ENCODE results near the gene TYW5.

The TYW5 gene

DNA sequence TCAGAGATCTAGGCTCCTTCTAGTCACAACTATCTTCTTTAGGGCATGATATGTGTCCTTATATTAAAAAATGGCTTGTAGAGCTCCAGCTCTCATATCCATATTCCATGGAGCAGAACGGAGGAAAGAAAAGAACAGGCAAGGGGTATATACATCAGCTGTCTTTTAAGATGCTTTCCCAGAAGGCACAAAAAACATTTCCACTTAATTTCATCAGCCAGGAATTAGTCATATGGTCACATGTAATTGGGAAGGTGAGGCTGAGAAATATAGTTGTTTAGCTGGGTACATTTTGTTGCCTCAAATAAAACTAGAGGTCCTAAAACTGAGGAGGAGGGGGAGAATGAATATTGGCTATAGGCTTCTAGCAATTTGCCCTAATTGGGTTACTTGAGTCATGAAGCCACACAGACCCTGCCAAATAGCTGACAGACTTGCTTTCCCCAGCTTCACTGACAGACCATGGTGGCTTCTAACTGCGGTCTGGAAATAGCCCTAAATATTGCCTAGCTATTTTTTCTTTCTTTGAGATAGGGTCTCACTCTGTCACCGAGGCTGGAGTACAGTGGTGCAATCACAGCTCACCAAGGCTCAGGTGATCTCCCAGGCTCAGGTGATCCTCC lies 20.1 kb upstream of the TYW5 start:
- no peak for DNase-seq (ENCODE audit: low spot score)

DNA sequence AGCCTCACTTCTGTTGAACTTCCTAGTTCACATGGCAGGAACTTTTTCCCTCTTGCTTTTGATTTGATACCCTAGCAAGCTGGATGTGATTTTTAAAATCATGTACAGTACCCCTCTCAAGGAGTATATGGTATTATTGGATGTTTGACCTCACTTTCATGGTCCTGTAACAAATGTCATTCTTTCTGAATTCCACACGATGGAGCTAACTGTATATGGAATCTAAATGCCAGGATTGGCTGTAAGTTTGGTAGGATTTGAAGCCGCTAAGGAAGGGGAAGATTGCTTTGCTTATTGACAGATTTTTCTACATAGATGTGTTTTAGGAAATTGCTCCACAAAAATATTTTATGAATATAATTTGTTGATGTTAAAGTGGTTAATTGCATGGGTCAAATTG lies 18.4 kb upstream of the TYW5 start:
- peak; percentile 21 for DNase-seq (ENCODE audit: low spot score)

DNA sequence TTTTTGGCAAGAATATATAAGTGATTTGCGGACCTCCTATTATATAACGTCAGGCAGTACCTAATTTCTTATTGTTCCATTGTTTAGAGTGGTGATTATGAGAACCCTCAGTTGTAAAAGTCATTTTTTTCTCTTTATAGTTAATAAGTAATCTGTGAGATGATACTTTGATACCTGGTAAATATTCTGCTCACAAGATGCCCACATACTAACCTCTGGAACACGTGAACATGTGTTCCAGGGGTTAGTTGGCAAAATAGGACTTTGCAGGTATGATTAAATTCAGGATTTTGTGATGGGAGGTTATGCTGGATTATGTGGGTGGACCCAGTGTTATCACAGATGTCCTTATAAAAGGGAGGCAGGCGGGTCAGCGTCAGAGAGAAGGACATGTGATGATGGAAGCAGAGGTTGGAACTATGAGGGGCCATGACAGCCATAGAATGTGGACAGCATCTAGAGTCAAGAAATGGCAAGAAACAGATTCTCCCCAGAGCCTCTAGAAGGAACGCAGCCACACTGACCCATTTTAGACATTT lies 16.9 kb upstream of the TYW5 start:
- no peak for DNase-seq (ENCODE audit: low spot score)

DNA sequence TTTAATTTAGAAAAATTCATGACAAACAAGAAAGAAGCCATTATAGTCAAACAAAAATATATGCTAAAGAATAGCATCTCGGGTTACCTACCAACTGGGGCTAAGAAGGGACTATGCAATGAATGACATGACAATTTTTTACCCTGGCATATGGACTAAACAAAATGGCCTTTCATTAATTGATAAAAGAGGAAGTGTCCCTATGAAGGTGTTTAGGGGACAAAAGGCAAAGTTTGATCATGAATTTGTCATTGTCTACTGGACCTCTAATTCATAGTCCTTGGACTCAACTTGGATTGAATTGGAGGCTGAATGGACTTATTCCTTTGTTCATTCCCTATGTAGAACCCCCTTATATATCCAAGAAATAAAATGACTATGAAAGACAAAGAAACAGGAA lies 12.8 kb upstream of the TYW5 start:
- no peak for DNase-seq (ENCODE audit: low spot score)

DNA sequence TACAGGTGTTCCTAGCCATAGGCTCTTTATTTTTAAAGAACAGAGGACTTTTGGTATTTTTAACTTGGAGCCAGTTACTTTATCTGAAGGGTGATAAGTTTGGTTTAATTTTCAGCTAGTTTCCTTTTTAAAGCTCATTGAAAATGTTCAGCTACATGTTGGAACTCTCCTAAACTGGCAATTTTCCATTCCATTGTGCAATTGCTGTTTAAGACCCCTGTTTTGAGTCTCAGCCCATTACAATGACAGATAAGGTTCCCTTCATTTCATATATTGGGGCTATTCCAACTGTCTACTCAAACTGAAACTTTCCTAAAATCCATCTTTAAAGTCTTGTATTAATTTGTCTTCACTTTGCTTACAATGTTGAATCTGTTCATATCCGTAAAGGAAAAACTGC lies 11.7 kb upstream of the TYW5 start:
- DNase-seq (ENCODE audit: low spot score) = no peak

DNA sequence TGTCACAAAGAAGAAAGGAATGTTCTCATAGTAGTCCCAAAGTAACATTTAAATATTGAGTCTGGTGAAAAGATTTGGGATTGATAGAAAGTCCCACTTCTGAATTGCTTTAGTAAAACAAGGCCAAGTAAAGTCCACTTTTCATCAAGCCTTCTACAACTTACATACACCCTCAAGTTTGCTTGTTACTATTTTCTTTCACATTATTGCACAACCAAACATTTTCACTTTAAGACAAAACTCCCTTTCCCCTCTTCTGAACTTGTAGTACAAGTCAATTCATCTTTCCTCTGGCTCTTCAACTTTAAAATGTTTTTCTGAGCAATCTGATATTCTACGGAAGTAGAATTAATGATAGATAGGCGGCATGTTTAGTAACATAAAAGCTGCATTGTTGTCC lies 11.1 kb upstream of the TYW5 start:
- DNase-seq (ENCODE audit: low spot score) = no peak

DNA sequence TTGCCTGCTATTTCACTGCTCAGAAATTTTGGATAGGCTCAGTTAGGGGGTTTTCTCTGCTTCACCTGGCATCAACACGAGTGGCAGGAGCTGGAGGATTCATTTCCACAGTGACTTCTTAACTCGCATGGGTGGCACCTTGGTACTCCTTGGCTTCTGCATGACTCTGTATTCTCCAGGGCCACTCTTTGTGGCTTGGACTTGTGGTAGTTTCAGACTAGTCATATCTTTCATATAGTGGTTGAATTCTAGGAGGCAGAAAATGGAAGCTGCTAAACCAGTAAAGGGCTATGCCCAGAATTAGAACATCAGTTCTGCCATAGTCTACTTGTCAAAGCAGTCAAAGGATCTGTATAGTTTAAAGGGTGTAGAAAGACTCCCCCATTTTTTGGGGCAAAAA lies 6.9 kb upstream of the TYW5 start:
- DNase-seq (ENCODE audit: low spot score) = no peak

DNA sequence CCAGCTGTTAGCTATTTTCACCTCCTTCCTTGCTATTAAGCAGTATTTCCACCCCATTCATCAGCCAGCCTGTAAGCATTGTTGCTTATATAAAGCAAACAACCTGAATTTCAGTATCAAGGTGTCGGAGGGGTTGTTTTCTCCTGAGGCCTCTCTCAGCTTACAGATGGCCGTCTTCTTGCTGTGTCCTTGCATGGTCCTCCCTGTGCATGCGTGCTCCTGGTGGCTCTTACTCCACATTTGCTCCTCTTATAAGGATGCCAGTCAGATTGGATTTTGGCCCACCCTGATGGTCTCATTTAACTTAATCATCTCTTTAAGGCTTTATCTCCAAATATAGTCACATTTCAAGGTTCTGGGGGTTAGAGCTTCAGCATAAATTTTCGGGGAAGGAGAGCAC lies 2.7 kb upstream of the TYW5 start:
- DNase-seq (ENCODE audit: low spot score) = no peak

DNA sequence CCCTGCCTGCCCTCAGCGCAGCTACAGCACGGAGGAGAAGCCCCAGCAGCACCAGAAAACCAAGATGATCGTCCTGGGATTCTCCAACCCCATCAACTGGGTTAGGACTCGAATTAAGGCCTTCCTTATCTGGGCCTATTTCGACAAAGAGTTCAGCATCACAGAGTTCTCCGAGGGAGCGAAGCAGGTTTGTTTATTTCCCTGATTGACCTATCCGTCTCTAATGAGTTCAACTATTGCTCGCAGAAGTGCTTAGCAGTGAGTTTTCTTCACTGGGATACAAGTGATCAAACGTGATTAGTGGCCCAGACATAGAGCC lies 730 bp upstream of the TYW5 start:
- DNase-seq (ENCODE audit: low spot score) = no peak

DNA sequence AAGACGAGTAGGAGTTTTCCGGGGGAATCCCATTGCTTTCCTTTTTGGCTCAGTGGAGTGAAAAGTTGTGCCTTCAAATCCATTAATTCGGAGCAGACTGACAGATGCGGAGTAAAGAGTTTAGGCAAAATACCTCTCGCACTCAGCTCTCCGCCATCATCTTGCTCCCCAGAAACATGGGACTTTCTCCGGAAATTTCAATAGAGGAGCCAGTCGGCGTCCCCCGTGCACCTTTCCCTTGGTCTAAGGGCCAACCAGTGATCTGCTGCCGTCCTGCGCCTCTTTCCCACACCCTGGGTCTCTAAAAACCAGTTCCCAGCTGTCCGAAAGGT lies 318 bp downstream of the TYW5 start:
- no peak for DNase-seq (ENCODE audit: low spot score)

DNA sequence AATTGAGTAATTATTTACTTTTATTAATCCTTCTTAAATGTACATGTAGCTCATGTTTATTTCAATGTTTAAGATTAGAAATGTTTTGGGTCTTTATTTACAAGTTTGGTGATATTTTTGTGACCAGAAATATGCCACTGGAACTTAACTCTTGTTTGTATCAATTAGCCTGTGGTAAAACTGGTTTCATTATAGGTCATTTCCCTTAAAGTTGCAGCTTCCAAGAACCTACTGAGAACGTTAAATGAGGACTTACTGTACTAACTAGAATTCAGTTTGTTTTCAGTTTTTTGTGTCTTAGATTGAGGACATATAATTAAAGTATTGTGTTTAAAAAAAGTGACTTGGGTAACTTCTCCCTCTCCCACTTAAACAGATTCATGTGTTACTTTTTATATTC lies 4.3 kb downstream of the TYW5 start:
- DNase-seq (ENCODE audit: low spot score) = no peak

DNA sequence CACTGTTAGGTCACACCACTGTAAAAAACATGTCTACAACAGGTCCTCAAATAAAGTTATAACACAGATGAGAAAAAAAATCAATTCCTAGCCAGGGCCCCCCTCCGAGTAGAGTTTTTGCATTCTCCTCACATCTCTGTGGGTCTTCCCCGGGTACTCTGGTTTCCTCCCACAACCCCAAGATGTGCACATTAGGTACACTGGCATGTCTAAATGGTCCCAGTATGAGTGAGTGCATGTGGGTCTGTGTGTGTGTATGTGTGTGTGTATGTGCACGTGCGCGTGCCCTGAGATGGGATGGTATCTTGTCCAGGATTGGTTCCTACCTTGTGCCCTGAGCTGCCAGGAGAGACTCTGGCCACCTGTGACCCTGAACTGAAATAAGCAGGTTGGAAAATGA lies 4.9 kb downstream of the TYW5 start:
- no peak for DNase-seq (ENCODE audit: low spot score)

DNA sequence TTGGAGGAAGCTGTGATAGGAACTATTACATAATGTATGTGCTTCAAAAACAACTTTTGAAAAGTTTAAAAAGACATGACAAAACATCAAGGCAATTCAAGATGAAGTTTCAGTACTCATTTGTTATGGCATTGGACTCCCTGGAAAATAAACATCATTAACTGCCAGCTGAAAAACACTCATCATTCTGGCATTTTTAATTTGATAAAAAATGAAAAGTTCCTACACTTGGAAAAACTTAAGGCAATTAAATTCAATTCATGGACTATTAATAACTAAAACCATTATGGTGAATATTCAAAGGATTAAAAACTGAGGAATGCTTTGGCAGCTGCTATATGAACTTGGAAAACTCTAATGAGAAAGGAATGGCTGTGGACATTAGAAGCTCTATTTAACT lies 8.5 kb downstream of the TYW5 start:
- no peak for DNase-seq (ENCODE audit: low spot score)

DNA sequence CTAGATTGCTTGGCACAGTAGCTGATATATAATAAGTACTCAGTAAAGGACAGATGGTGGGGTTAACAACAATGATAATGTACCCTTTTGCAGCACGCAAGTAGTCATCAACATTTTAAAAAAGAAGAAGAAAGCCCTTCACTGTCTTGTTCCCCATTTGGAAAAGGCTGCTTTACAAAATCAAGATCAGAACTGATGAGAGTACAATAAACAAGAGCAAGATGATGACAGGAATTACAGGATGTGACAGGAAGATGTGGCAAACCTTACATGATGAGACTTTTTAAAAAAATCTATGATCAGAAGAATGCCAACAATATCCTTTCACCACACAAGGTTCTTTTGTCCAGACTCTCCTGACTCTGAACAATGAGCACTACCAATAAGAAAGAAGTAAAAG lies 9.1 kb downstream of the TYW5 start:
- DNase-seq (ENCODE audit: low spot score) = no peak

DNA sequence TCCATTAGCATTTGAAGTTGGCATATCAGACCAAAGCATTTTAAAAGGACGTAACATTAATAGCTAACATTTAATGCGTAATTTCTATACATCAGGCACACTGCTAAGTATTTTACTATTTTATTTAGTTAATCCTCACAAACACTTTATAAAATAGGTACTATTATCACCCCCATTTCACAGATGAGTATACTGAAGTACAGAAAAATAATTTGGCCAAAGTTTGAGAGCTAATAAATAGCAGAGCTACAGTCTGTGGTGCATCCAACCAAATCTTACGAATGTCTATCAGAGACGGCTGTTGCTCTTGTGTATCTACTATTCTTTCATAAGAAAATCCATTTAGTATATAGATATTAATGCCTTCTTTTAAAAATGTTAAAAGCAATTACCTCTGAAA lies 11.9 kb downstream of the TYW5 start:
- DNase-seq (ENCODE audit: low spot score) = no peak

DNA sequence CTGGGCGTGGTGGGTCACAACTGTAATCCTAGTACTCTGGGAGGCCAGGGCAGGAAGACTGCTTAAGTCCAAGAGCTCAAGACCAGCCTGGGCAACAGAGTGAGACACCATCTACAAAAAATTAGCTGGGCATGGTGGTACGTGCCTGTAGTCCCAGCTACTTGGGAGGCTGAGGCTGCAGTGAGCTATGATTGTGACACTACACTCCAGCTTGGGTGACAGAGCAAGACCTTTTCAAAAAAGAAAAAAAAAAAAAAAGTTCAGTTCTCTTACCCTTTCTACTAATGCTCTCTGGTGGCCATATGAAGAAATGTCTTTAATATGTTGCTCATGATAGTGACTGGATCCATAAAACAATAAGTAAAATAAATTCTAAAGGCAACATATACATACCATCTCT lies 14.9 kb downstream of the TYW5 start:
- DNase-seq (ENCODE audit: low spot score) = peak; percentile 62

DNA sequence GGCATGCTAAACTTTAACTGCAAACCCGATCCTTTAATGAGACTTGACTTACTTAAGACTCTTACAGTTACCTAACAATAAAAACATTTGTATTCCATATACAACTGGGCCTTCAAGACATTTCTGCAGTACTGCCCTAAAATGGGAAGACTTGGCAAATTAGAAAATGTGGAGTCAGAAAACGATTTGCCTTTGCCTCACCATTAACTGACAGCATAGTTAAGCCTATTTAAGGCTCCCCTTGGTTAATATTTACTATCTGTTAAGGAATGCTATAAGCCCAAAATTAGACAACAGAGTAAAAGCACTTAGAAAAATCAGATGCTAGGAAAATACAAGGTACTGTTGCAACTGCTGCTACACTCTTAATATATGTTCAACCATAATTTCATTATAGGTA lies 18.7 kb downstream of the TYW5 start:
- no peak for DNase-seq (ENCODE audit: low spot score)

DNA sequence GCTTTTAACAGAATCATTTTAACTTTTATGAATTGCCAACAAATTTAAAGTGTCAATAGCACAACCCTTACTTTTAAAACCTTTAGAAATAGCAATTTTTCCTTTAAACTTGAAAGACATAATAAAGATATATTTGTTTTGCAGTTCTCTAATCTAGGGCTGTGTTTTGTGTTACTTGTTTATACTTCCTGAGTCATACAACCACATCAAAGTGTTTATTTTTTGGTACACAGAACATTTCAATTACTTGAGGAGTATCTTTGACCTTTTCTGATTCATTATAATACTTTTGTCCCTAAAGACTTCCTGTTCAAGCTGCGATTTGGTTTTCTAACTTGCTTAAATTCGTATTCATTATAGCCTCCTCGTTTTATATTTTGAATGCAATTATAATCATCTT lies 21.8 kb downstream of the TYW5 start:
- DNase-seq (ENCODE audit: low spot score) = no peak

DNA sequence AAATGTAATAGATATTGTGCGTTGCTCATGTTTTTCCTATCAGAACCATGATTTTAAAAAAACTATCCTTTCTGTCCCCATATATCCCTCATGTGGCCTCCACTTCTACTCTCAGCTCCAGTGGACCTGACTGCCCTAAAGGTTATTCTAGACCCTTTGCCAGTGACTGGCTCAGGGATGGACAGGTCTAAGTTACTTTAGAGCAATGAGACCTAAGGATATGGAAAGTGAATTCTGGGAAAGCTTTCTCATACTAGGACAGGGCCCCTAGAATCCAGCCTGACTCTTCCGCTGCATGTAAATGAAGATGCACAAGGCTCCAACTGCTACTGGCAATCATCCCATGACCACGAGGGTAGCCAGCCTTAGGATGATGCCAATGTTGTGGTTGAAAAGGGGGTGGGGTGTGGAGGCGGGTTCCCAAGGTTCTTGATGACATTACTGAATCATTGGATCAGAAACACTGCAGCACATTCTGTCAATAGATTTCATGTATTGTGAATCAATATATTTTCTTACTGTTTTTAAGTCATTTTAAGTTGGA lies 22.9 kb downstream of the TYW5 start:
- DNase-seq (ENCODE audit: low spot score) = no peak

DNA sequence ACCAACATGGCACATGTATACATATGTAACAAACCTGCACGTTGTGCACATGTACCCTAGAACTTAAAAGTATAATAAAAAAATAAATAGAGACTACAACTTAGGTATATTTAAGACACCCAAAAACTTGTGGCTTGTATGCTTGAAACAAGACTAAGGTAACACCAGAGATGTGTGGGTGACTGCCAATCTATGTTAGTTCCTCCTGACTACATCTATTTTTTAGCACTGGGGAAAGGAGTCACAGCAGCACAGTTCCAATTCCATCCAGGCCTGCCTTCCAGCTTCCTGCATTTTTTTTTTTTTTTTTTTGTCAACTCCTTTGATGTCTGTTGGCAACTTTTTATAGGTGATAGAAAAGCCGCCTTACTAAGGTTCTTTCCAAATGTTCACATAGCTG lies 26.0 kb downstream of the TYW5 start:
- no peak for DNase-seq (ENCODE audit: low spot score)

DNA sequence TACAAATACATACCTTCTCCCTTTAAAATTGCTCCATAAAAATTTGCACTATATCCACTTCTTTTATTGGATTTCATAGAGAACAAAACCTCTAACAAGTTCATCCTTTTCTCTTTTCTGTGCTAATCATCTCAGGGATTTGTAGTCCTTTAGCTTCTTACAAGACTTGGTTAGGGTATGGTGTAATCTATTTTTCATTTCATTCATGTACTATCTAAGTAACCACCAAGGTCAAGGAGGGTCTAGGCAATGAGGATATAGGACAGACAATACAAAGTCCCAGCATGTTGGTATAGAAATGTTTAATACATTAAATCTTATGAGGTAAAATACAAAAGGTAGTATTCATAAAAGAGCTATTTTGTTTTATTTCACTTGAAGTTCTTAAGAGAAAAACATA lies 26.7 kb downstream of the TYW5 start:
- no peak for DNase-seq (ENCODE audit: low spot score)

DNA sequence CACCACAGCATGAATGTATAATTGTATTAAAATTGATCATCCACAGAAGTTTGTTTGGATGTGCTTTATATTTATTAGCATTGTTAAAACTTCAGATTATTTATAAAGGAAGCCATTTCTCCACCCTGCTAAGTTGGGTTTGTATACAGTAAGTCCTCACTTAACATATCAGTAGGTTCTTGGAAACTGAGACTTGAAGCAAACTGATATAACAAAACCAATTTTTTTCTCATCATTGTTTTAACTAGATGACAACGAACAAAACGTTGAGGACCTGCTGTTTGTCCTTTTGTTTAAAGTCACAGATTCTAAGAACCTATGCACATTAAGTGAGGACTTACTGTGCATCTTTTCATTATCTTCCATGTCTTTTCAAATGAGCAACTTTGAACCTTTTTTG lies 27.1 kb downstream of the TYW5 start:
- no peak for DNase-seq (ENCODE audit: low spot score)

DNA sequence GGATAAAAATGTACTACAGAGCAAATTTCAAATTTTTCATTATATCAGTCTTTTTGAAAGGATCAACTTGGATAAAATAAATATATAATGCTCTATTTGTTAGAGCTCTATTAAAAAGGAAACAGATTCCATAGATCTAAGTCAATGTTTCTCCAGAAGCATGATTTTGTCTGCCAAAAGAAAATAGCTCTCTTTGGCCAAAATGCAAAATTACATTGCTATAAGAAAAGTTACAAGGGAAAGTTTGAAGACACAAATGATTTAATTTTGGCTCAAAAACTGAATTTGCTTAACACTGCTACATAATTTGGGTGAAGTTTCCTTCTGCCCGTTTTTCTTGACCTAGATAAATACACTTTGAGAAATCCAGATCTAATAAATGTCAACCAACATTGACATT lies 28.5 kb downstream of the TYW5 start:
- no peak for DNase-seq (ENCODE audit: low spot score)

DNA sequence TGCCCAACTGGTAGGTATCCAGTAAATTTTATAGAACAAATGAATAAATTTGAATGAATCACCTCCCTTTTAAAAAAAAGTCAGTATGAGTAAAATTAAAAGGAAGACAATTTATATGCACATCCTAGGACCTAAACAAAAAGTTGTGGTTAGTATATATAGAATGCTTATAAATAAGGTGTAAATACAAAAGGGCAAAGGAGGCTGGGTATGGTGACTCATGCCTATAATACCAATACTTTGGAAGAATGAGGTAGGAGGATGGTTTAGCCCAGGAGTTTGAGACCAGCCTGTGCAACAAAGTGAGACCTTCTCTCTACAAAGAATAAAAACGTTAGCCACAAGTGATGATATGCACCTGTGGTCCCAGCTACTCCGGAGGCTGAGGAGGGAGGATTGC lies 31.4 kb downstream of the TYW5 start:
- no peak for DNase-seq (ENCODE audit: low spot score)

DNA sequence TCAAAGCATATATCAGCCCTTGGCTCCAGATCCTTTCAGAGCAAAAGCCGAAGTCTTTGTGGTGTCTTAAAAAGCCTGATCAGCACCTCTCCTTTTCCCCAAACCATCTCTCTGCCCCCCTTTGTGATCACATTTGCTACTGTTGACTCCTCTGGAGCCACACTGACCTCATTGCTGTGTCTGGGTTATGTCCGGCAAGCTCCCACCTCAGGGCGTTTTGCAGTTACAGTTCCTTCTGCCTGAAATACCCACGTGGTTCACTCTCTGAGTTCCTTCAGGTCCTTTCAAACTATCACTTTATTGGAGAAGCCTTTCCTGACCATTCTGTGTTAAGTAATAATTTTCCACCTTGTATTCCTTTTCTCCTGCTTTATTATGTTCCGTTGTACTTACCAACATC lies 32.4 kb downstream of the TYW5 start:
- no peak for DNase-seq (ENCODE audit: low spot score)

All from NAMALWA (cell line).